Fibroblast of lung (primary cell): Measurements from ENCODE around the gene FHOD3. TPM values are rescaled to one million over a fixed set of nuclear protein-coding genes. Genes with fewer than 3 reads are reported as not detected.

Experiments
- DNase-seq, 2 donors: peaks; one replicate each; pipeline versions ENCODE4 v3.0.0 to v3.0.0-alpha.2; 2010; ENCODE audit warnings: low read depth in 2 of 2
- H2AFZ ChIP-seq: 2 replicates; pipeline ENCODE4 v1.5.1; 2012; ENCODE audit warnings: low read length, control low read depth, inconsistent platforms
- H3K27ac ChIP-seq: 2 replicates; pipeline ENCODE4 v1.5.1; 2011; ENCODE audit warnings: low read length, control low read depth; ENCODE audit not compliant: insufficient read depth
- H3K27me3 ChIP-seq: 2 replicates; pipeline ENCODE4 v1.5.1; 2011; ENCODE audit warnings: mild to moderate bottlenecking, low read length; ENCODE audit not compliant: control insufficient read depth, insufficient read depth
- H3K36me3 ChIP-seq: 2 replicates; pipeline ENCODE4 v1.5.1; 2011; ENCODE audit warnings: low read length; ENCODE audit not compliant: control insufficient read depth, insufficient read depth
- H3K4me1 ChIP-seq: 2 replicates; pipeline ENCODE4 v1.5.1; 2011; ENCODE audit warnings: low read length; ENCODE audit not compliant: control insufficient read depth, insufficient read depth; ENCODE audit errors: extremely low read depth
- H3K4me2 ChIP-seq: 2 replicates; pipeline ENCODE4 v1.5.1; 2011; ENCODE audit warnings: low read length, control low read depth; ENCODE audit not compliant: insufficient read depth; ENCODE audit errors: extremely low read depth
- H3K4me3 ChIP-seq, 4 experiments: fragments of 200-600 bp in 1 of 4; sonication (generic) in 1 of 4; replicated peaks in 1 of 4; 2 replicates each; pipeline ENCODE4 v1.5.1; 2011 to 2016; ENCODE audit warnings: low read length in 4 of 4, low read depth in 3 of 4, mild to moderate bottlenecking in 3 of 4, control low read depth in 2 of 4, inconsistent platforms in 1 of 4, mixed read lengths in 1 of 4; ENCODE audit not compliant: insufficient read depth in 1 of 4; ENCODE audit errors: control extremely low read depth in 1 of 4
- H3K79me2 ChIP-seq: 2 replicates; pipeline ENCODE4 v1.5.1; 2012; ENCODE audit warnings: mild to moderate bottlenecking, low read length, inconsistent platforms; ENCODE audit not compliant: control insufficient read depth, insufficient read depth
- H3K9ac ChIP-seq: 2 replicates; pipeline ENCODE4 v1.5.1; 2011; ENCODE audit warnings: mild to moderate bottlenecking, low read length, control low read depth; ENCODE audit not compliant: insufficient read depth
- H3K9me3 ChIP-seq: 2 replicates; pipeline ENCODE4 v1.5.1; 2012; ENCODE audit warnings: low read depth, low read length; ENCODE audit not compliant: control insufficient read depth, insufficient read depth
- H4K20me1 ChIP-seq: 2 replicates; pipeline ENCODE4 v1.5.1; 2011; ENCODE audit warnings: low read length; ENCODE audit not compliant: control insufficient read depth, insufficient read depth; ENCODE audit errors: extremely low read depth
- EZH2 ChIP-seq: IDR thresholded peaks from 2 replicates; pipeline ENCODE4 v1.5.1; 2012; ENCODE audit warnings: low read length, control low read depth, mild to moderate bottlenecking; ENCODE audit errors: missing control alignments
- polyA plus RNA-seq, 2 donors: library from polyadenylated mRNA; depleted of rRNA in 1 of 2; stranded (reverse) in 1 of 2; unstranded in 1 of 2; fragments of >200 nt; gene quantifications; 2 replicates each; pipeline ENCODE4 v1.2.1, GENCODE V29; 2011 to 2012; ENCODE audit warnings: missing spikeins in 1 of 2
- total RNA-seq: library from RNA; depleted of rRNA; stranded (reverse); fragments of >200 nt; gene quantifications from 2 replicates; pipeline ENCODE4 v1.2.1, GENCODE V29; 2014
- TF ChIP-seq, protein P1 (sequence below), 2 donors: IDR thresholded peaks in 1 of 2; conservative IDR thresholded peaks in 1 of 2; 1 replicate in 1 of 2; 2 replicates in 1 of 2; pipeline ENCODE4 v1.5.1; 2011 to 2012; ENCODE audit warnings: low read length in 2 of 2, control low read depth in 1 of 2, inconsistent platforms in 1 of 2, low read depth in 1 of 2, mild to moderate bottlenecking in 1 of 2

The FHOD3 gene
- total and polyA plus RNA-seq, 2 donors (not counting 1 experiment from before 2014, with no cell fraction given) = 16.1 to 28.2 TPM

DNA sequence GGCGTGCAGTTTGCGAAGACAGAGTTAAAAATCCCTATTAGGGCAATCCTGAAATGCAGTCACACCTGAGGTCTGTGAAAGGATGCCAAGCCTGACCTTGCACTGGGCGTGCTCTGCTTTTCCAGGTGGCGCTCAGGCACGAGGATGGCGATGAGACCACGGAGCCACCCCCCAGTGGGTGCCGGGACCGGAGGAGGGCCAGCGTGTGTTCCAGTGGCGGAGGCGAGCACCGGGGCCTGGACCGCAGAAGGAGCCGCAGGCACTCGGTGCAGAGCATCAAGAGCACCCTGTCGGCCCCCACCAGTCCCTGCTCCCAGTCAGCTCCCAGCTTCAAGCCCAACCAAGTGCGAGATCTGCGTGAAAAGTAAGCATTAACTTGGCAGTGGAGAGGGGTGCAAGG is 327.9 kb downstream of the FHOD3 start:
- no peak overlapping the region for H3K27ac ChIP-seq
- peaks cover 5% of the 10 kb centered on the region for H3K4me1 ChIP-seq
- no peaks in the 10 kb centered on the region for H3K36me3 ChIP-seq
- H3K27me3 ChIP-seq = no peaks in the 10 kb centered on the region
- no peak overlapping the region for H2AFZ ChIP-seq
- TF ChIP-seq, protein P1, sequence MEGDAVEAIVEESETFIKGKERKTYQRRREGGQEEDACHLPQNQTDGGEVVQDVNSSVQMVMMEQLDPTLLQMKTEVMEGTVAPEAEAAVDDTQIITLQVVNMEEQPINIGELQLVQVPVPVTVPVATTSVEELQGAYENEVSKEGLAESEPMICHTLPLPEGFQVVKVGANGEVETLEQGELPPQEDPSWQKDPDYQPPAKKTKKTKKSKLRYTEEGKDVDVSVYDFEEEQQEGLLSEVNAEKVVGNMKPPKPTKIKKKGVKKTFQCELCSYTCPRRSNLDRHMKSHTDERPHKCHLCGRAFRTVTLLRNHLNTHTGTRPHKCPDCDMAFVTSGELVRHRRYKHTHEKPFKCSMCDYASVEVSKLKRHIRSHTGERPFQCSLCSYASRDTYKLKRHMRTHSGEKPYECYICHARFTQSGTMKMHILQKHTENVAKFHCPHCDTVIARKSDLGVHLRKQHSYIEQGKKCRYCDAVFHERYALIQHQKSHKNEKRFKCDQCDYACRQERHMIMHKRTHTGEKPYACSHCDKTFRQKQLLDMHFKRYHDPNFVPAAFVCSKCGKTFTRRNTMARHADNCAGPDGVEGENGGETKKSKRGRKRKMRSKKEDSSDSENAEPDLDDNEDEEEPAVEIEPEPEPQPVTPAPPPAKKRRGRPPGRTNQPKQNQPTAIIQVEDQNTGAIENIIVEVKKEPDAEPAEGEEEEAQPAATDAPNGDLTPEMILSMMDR (conservative IDR thresholded peaks at IDR 0.05 in 1 of 2, IDR thresholded peaks at IDR 0.05 in 1 of 2; ENCODE audit: low read depth in 1 of 2, low read length in 2 of 2) = no peak
- TF ChIP-seq EZH2 = no peak
- no peak for DNase-seq
- no peaks in the 10 kb centered on the region for H3K9me3 ChIP-seq
- H3K9ac ChIP-seq = no peak overlapping the region
- no peaks in the 10 kb centered on the region for H4K20me1 ChIP-seq
- no peak overlapping the region for H3K4me3 ChIP-seq
- H3K4me2 ChIP-seq = no peak overlapping the region
- H3K79me2 ChIP-seq = no peaks in the 10 kb centered on the region

DNA sequence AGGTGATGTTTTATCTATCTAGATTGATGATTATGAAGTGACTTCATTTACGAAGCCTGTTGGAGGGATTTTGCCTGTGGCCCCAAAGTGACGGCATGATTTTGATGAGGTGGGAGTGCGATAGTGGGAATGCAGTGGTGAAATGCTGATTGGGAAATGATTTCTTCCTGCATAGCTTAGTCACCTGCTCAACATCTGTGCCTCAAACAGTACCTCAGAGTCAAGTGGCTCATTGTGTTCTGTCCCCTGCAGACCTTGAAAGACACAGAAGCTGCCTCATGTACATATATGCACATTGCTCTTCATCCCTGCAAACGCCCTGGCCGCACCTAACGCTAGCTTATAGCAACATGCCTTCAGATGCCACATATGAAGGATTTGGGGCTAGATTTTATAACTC is 330.1 kb downstream of the FHOD3 start:
- Histone ChIP-seq H3K4me2 (no peak overlapping the region), H2AFZ (no peak overlapping the region), H3K36me3 (no peaks in the 10 kb centered on the region), H3K4me1 (peaks cover 5% of the 10 kb centered on the region), H3K9me3 (no peaks in the 10 kb centered on the region), H3K4me3 (no peak overlapping the region), H3K27ac (no peak overlapping the region), H3K79me2 (no peaks in the 10 kb centered on the region), H4K20me1 (no peaks in the 10 kb centered on the region), H3K27me3 (no peaks in the 10 kb centered on the region), H3K9ac (no peak overlapping the region)
- DNase-seq = no peak
- TF ChIP-seq, protein P1 (conservative IDR thresholded peaks at IDR 0.05 in 1 of 2, IDR thresholded peaks at IDR 0.05 in 1 of 2; ENCODE audit: low read depth in 1 of 2, low read length in 2 of 2) = no peak
- TF ChIP-seq EZH2 = no peak

DNA sequence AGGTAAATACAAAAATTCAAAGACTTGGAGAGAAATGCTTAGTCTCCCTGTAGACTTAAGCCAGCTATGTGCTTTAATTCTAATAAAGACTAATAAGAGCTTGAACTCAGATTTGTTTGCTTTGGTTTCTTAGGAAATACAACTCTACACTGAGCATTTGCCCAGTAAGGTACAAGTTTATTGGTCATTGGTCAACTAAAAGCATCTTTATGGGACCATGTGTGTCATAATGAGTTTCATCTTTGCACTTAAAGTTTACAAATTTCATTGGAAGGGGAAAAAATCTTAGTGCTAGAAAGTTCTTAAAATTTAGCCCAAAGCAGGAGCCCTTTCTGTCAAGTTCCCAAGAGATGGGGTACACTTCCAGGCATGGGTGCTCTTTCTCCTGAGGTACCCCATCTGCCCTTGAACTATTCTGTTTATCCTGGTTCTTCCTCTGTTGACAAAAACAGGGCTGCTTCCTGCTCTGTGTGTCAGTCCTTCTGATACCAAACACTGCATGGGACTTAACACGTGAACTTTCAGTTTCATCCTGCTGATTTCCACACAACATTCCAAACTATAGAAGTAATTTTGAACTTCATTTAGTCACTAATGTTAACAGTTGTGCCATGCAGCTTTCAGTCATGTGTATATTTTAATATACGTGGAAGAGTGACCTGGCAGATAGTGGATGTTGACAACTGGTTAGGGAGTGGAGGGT is 331.1 kb downstream of the FHOD3 start:
- Histone ChIP-seq H3K9me3 (no peaks in the 10 kb centered on the region), H3K79me2 (no peaks in the 10 kb centered on the region), H3K9ac (no peak overlapping the region), H3K27me3 (no peaks in the 10 kb centered on the region), H2AFZ (peak overlapping the region; percentile 62), H3K4me1 (peaks cover 5% of the 10 kb centered on the region), H3K4me2 (peak overlapping the region; percentile 65), H3K27ac (peak overlapping the region; percentile 61), H3K4me3 (no peak overlapping the region), H4K20me1 (no peaks in the 10 kb centered on the region), H3K36me3 (no peaks in the 10 kb centered on the region)
- TF ChIP-seq, protein P1 (conservative IDR thresholded peaks at IDR 0.05 in 1 of 2, IDR thresholded peaks at IDR 0.05 in 1 of 2; ENCODE audit: low read depth in 1 of 2, low read length in 2 of 2) = no peak
- TF ChIP-seq EZH2 = no peak
- DNase-seq = peak; percentile 15 to 19
